Measurements from ENCODE around the gene HIRIP3. TPM values are rescaled to one million over a fixed set of nuclear protein-coding genes. Genes with fewer than 3 reads are reported as not detected.
A peak's percentile ranks its signal among the peaks of the same experiment; 100 is the strongest.

HIRIP3 gene
- polyA plus RNA-seq, 2 of the 4 experiments (the other 2 are of a cell fraction) = 11.5 to 16.7 TPM

DNA sequence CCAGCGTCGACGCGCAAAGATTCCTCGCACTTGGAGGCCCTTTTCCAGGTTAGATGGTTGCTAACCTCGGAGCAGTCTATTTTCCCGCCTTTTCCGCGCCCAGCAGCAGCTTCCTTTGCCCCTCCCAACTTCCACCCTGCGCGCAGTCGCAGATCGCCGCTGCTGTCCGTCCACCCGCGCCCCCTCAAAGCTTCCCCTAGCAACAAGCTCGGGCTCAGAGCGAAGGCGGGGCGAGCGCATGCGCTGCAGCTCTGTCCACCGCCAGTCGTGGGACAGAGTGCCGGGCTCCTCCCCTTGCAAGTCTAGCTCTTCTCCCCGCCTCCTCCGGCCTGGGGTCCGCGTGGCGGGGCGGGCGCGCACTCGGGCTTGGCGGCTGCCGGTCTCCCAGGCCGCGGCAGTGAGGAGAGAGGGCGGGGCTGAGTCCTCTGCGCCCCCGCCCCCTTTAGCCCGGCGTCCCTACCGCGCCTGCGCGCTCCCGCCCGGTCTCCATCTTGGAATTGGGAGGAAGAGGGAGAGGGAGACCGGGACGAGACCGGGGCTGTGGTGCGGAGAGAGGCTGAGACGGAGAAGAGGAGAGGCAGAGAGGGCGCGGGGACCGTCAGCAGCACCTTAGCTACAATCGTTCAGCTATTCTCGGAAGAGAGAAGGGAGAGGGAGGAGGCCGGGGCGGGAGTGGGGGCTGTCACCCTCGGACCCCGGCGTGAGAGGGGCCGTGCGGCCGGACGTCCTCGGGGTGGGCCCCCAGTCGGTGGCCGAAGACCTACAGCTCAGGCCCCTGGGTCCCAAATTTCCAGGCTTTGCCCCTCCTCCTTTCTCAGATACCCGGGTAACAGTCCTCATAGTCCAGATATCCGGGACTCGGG lies 21.8 kb downstream of the HIRIP3 start, which contains the start of gene TAOK2:
Gene TAOK2 (plus strand): TSS at position 485 of the 863 bp plus-strand sequence. CDS start 3,905 bp downstream, outside the sequence.
- Histone ChIP-seq H3K4me2 (peak within 1 kb of the TSS; percentile 97), H3K27ac (peak within 1 kb of the TSS; percentile 90 to 98), H3K4me3 (peak within 1 kb of the TSS; percentile 67), H3K4me1 (peaks cover 19% of the 10 kb centered on the region), H3K9me3 (peaks cover 4% of the 10 kb centered on the region; the same call in 1 of the 3 replicates)
- ChIA-PET CTCF (interaction anchor here (0.7 to 2.7 kb wide), 18 partner anchors 10 to 275 kb away, joined by 3 to 18 read pairs (median 4); partner anchors contain the start of genes C16orf92, KCTD13, TBX6 and TLCD3B), POLR2A (interaction anchor here (0.9 to 2.0 kb wide), 13 partner anchors 11 to 162 kb away, joined by 3 to 27 read pairs (median 5); partner anchors contain the start of genes ASPHD1, HIRIP3, INO80E and KCTD13)
- WGBS (ENCODE audit: missing lambda C conversion rate) = 10% methylated on average over 50 of the region's 75 CpGs
- peak; percentile 99 to 100 for DNase-seq (ENCODE audit: low read depth in 1 of 2, low spot score in 1 of 2)
- ATAC-seq = peak; percentile 91 to 98
- no peak for FAIRE-seq
- TF ChIP-seq GATA3 (IDR thresholded peaks at IDR 0.05; ENCODE audit: borderline replicate concordance) (no peak), ELK1 (IDR thresholded peaks at IDR 0.05; ENCODE audit: low read depth, low read length) (no peak), ZNF302 (CRISPR knock-in tag; IDR thresholded peaks at IDR 0.05) (no peak), CBX2 (IDR thresholded peaks at IDR 0.05; ENCODE audit: borderline replicate concordance, low read depth) (no peak), RFX5 (IDR thresholded peaks at IDR 0.05) (peak; percentile 97), MYC (IDR thresholded peaks at IDR 0.05; ENCODE audit: borderline replicate concordance, low read length) (peak; percentile 86), EHMT2 (IDR thresholded peaks at IDR 0.05; ENCODE audit: low read depth) (no peak), CHD4 (IDR thresholded peaks at IDR 0.05; ENCODE audit: borderline replicate concordance) (no peak), CHD2 (IDR thresholded peaks at IDR 0.05; ENCODE audit: low read length, partially characterized antibody) (no peak), FOSB (CRISPR knock-in tag; IDR thresholded peaks at IDR 0.05) (no peak), JUN (IDR thresholded peaks at IDR 0.05) (peak; percentile 63 to 89; a peak in 3 of 5 replicates), MAFK (IDR thresholded peaks at IDR 0.05; ENCODE audit: partially characterized antibody) (no peak), NFE2L2 (conservative IDR thresholded peaks at IDR 0.05; ENCODE audit: low read length) (no peak), FOXS1 (CRISPR knock-in tag; IDR thresholded peaks at IDR 0.05) (no peak), E2F6 (IDR thresholded peaks at IDR 0.05; ENCODE audit: borderline replicate concordance, low read depth) (peak; percentile 100), TP53 (CRISPR knock-in tag; IDR thresholded peaks at IDR 0.05) (no peak), ZSCAN20 (CRISPR knock-in tag; IDR thresholded peaks at IDR 0.05) (no peak), NPAS2 (CRISPR knock-in tag; IDR thresholded peaks at IDR 0.05; ENCODE audit: borderline replicate concordance) (no peak), HEYL (CRISPR knock-in tag; IDR thresholded peaks at IDR 0.05) (no peak), RARB (CRISPR knock-in tag; IDR thresholded peaks at IDR 0.05) (no peak), FOSL2 (IDR thresholded peaks at IDR 0.05) (no peak), FOSL2 (CRISPR knock-in tag; IDR thresholded peaks at IDR 0.05) (no peak), KDM1A (IDR thresholded peaks at IDR 0.05; ENCODE audit: low read depth) (no peak), ESRRA (IDR thresholded peaks at IDR 0.05; ENCODE audit: borderline replicate concordance, low read length) (no peak), PHF8 (IDR thresholded peaks at IDR 0.05; ENCODE audit: borderline replicate concordance, low read depth) (no peak), BHLHE40 (IDR thresholded peaks at IDR 0.05; ENCODE audit: low read depth, low read length) (no peak), SMC3 (IDR thresholded peaks at IDR 0.05) (0 out of 3 replicates have a peak, but pooled peaks have one; percentile 15), EHF (CRISPR knock-in tag; IDR thresholded peaks at IDR 0.05) (no peak), HOXA7 (CRISPR knock-in tag; IDR thresholded peaks at IDR 0.05) (no peak)
- TF ChIP-seq, protein P1, sequence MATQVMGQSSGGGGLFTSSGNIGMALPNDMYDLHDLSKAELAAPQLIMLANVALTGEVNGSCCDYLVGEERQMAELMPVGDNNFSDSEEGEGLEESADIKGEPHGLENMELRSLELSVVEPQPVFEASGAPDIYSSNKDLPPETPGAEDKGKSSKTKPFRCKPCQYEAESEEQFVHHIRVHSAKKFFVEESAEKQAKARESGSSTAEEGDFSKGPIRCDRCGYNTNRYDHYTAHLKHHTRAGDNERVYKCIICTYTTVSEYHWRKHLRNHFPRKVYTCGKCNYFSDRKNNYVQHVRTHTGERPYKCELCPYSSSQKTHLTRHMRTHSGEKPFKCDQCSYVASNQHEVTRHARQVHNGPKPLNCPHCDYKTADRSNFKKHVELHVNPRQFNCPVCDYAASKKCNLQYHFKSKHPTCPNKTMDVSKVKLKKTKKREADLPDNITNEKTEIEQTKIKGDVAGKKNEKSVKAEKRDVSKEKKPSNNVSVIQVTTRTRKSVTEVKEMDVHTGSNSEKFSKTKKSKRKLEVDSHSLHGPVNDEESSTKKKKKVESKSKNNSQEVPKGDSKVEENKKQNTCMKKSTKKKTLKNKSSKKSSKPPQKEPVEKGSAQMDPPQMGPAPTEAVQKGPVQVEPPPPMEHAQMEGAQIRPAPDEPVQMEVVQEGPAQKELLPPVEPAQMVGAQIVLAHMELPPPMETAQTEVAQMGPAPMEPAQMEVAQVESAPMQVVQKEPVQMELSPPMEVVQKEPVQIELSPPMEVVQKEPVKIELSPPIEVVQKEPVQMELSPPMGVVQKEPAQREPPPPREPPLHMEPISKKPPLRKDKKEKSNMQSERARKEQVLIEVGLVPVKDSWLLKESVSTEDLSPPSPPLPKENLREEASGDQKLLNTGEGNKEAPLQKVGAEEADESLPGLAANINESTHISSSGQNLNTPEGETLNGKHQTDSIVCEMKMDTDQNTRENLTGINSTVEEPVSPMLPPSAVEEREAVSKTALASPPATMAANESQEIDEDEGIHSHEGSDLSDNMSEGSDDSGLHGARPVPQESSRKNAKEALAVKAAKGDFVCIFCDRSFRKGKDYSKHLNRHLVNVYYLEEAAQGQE (IDR thresholded peaks at IDR 0.05) = no peak
- TF ChIP-seq, protein P2, sequence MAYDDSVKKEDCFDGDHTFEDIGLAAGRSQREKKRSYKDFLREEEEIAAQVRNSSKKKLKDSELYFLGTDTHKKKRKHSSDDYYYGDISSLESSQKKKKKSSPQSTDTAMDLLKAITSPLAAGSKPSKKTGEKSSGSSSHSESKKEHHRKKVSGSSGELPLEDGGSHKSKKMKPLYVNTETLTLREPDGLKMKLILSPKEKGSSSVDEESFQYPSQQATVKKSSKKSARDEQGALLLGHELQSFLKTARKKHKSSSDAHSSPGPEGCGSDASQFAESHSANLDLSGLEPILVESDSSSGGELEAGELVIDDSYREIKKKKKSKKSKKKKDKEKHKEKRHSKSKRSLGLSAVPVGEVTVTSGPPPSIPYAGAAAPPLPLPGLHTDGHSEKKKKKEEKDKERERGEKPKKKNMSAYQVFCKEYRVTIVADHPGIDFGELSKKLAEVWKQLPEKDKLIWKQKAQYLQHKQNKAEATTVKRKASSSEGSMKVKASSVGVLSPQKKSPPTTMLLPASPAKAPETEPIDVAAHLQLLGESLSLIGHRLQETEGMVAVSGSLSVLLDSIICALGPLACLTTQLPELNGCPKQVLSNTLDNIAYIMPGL (CRISPR knock-in tag; IDR thresholded peaks at IDR 0.05; ENCODE audit: borderline replicate concordance) = peak; percentile 23; the same call in 1 of the 2 replicates
- TF ChIP-seq, protein P3, sequence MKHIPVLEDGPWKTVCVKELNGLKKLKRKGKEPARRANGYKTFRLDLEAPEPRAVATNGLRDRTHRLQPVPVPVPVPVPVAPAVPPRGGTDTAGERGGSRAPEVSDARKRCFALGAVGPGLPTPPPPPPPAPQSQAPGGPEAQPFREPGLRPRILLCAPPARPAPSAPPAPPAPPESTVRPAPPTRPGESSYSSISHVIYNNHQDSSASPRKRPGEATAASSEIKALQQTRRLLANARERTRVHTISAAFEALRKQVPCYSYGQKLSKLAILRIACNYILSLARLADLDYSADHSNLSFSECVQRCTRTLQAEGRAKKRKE (CRISPR knock-in tag; IDR thresholded peaks at IDR 0.05; ENCODE audit: low read depth) = no peak; the same call in 1 of the 2 replicates
